K562 (cell line): ENCODE data around the gene USP2. TPM values are rescaled to one million over a fixed set of nuclear protein-coding genes. Genes with fewer than 3 reads are reported as not detected.

Source experiments
- ARHGAP35 ChIP-seq: fragments of 450-650 bp; IDR thresholded peaks from 2 replicates; pipeline ENCODE4 v1.6.1; 2018; ENCODE audit not compliant: partially characterized antibody
- CBX1 ChIP-seq: sonication (generic); IDR thresholded peaks from 2 replicates; pipeline ENCODE4 v1.6.1; 2016; ENCODE audit warnings: antibody characterized with exemption, low read depth, mild to moderate bottlenecking
- KAT2B ChIP-seq: IDR thresholded peaks from one replicate; pipeline ENCODE4 v1.6.1; 2012; ENCODE audit warnings: low read depth, mild to moderate bottlenecking, control low read depth, inconsistent platforms, low read length, moderate library complexity
- KDM5B ChIP-seq: fragments of 200-600 bp; sonication (generic); IDR thresholded peaks from 2 replicates; pipeline ENCODE4 v1.6.1; 2012; ENCODE audit warnings: low read depth, mild to moderate bottlenecking, moderate library complexity, low read length, control low read depth, inconsistent platforms; ENCODE audit not compliant: insufficient replicate concordance
- LARP7 ChIP-seq: fragments of 450-650 bp; IDR thresholded peaks from 2 replicates; pipeline ENCODE4 v1.6.1; 2016
- POLR2A ChIP-seq: fragments of 450-650 bp; conservative IDR thresholded peaks from 2 replicates; pipeline ENCODE4 v1.6.1; 2016
- SMAD4 ChIP-seq: fragments of 250-450 bp; sonication (Bioruptor Pico); conservative IDR thresholded peaks from 2 replicates; pipeline ENCODE4 v1.8.0; 2021; ENCODE audit warnings: inconsistent platforms, mild to moderate bottlenecking, moderate library complexity
- ZFP1 ChIP-seq: fragments of 450-650 bp; formaldehyde crosslinking; IDR thresholded peaks from 2 replicates; pipeline ENCODE4 v1.4.0; 2020; ENCODE audit warnings: mild to moderate bottlenecking, mixed read lengths
- ZNF121 ChIP-seq: sonication (generic); formaldehyde crosslinking; conservative IDR thresholded peaks from 2 replicates; pipeline ENCODE4 v1.8.0; 2022; ENCODE audit warnings: missing genetic modification reagents
- ZNF23 ChIP-seq: fragments of 250-450 bp; sonication (Bioruptor Pico); IDR thresholded peaks from 2 replicates; pipeline ENCODE4 v1.4.0; 2020; ENCODE audit warnings: mild to moderate bottlenecking
- ZNF696 ChIP-seq: fragments of 250-450 bp; sonication (Bioruptor Pico); conservative IDR thresholded peaks from 2 replicates; pipeline ENCODE4 v1.4.0; 2020; ENCODE audit warnings: mild to moderate bottlenecking, moderate library complexity
- polyA plus RNA-seq, 8 experiments: library from polyadenylated mRNA; depleted of rRNA in 4 of 8; stranded (reverse) in 5 of 8; unstranded in 3 of 8; fragments of >200 nt; fragmentation: Nextera tagmentation in 2 of 8; fragmentation: Illumina TruSeq in 1 of 8; extraction: Ambion mirVana in 2 of 8; extraction: Trizol in 1 of 8; gene quantifications; 2 replicates each; pipeline versions ENCODE4 v1.2.1 to v1.2.3, GENCODE V29; 2011 to 2014; ENCODE audit warnings: inconsistent platforms in 1 of 8, missing spikeins in 1 of 8
- total RNA-seq, 7 experiments: library from RNA; depleted of rRNA in 6 of 7; stranded (reverse); fragments of >200 nt in 6 of 7; fragmentation: Illumina TruSeq in 2 of 7; extraction: Trizol in 2 of 7; gene quantifications; 2 replicates each; pipeline versions ENCODE4 v1.2.1 to v1.2.3, GENCODE V29; 2011 to 2021; ENCODE audit warnings: low replicate concordance in 1 of 7
- TF ChIP-seq, protein P1 (sequence below): fragments of 250-450 bp; sonication (Bioruptor Pico); IDR thresholded peaks from 2 replicates; pipeline ENCODE4 v1.8.0; 2021; ENCODE audit warnings: borderline replicate concordance, mild to moderate bottlenecking, moderate library complexity; ENCODE audit not compliant: poor library complexity, severe bottlenecking
- TF ChIP-seq, protein P2 (sequence below), 3 experiments: fragments of 200-800 bp in 1 of 3; fragments of 250-450 bp in 1 of 3; fragments of 450-650 bp in 1 of 3; sonication (Bioruptor Pico) in 1 of 3; sonication (Bioruptor generic) in 1 of 3; formaldehyde crosslinking in 1 of 3; IDR thresholded peaks; 2 replicates each; pipeline versions ENCODE4 v1.6.1 to v1.8.0; 2016 to 2022; ENCODE audit warnings: mild to moderate bottlenecking in 2 of 3, missing genetic modification characterization in 2 of 3, missing compliant biosample characterization in 1 of 3, moderate library complexity in 1 of 3

Gene USP2
- total and polyA plus RNA-seq, 9 of the 15 experiments (the other 6 are each of a cell fraction or from before 2014, with no cell fraction given) = 2.8 to 16.9 (median 3.9) TPM

- TF ChIP-seq, protein P1, sequence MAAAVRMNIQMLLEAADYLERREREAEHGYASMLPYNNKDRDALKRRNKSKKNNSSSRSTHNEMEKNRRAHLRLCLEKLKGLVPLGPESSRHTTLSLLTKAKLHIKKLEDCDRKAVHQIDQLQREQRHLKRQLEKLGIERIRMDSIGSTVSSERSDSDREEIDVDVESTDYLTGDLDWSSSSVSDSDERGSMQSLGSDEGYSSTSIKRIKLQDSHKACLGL (CRISPR knock-in tag) = no peak
- TF ChIP-seq SMAD4 = peak; percentile 50; the same call in 1 of the 2 replicates
- no peak for TF ChIP-seq ZNF23
- TF ChIP-seq LARP7 = no peak
- TF ChIP-seq POLR2A = peak; percentile 78
- no peak for TF ChIP-seq ZNF696 (CRISPR knock-in tag)
- TF ChIP-seq KAT2B = no peak
- TF ChIP-seq ARHGAP35 = no peak
- TF ChIP-seq KDM5B = peak; percentile 83
- TF ChIP-seq ZFP1 (CRISPR knock-in tag) = no peak
- TF ChIP-seq, protein P2, sequence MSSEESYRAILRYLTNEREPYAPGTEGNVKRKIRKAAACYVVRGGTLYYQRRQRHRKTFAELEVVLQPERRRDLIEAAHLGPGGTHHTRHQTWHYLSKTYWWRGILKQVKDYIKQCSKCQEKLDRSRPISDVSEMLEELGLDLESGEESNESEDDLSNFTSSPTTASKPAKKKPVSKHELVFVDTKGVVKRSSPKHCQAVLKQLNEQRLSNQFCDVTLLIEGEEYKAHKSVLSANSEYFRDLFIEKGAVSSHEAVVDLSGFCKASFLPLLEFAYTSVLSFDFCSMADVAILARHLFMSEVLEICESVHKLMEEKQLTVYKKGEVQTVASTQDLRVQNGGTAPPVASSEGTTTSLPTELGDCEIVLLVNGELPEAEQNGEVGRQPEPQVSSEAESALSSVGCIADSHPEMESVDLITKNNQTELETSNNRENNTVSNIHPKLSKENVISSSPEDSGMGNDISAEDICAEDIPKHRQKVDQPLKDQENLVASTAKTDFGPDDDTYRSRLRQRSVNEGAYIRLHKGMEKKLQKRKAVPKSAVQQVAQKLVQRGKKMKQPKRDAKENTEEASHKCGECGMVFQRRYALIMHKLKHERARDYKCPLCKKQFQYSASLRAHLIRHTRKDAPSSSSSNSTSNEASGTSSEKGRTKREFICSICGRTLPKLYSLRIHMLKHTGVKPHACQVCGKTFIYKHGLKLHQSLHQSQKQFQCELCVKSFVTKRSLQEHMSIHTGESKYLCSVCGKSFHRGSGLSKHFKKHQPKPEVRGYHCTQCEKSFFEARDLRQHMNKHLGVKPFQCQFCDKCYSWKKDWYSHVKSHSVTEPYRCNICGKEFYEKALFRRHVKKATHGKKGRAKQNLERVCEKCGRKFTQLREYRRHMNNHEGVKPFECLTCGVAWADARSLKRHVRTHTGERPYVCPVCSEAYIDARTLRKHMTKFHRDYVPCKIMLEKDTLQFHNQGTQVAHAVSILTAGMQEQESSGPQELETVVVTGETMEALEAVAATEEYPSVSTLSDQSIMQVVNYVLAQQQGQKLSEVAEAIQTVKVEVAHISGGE (CRISPR knock-in tag; IDR thresholded peaks at IDR 0.05) = peak in 1 of 3 experiments; percentile 47; a peak in 2 of 6 replicates
- no peak for TF ChIP-seq CBX1
- TF ChIP-seq ZNF121 (CRISPR knock-in tag) = no peak
These were observed 64.5 kb downstream of the USP2 start, which contains the start of gene MCAM (continued) for GRCh38 chr11:119316729-119317591.
